Astrocyte (in vitro differentiated cells and primary cell): ENCODE data around the gene ARL8B.
"Not testable (repeated sequence)": the region's sequence is repeated elsewhere in the genome, so short reads cannot be mapped to it uniquely, and the experiment has no call there.

Source experiments
- CTCF ChIP-seq: IDR thresholded peaks from 2 replicates; pipeline ENCODE4 v1.5.1; 2011; ENCODE audit warnings: low read depth, mild to moderate bottlenecking, inconsistent platforms, low read length, moderate library complexity; ENCODE audit not compliant: insufficient read depth
- EZH2 ChIP-seq: IDR thresholded peaks from 2 replicates; pipeline ENCODE4 v1.6.1; 2012; ENCODE audit warnings: mild to moderate bottlenecking, low read length, inconsistent platforms; ENCODE audit not compliant: insufficient read depth

DNA sequence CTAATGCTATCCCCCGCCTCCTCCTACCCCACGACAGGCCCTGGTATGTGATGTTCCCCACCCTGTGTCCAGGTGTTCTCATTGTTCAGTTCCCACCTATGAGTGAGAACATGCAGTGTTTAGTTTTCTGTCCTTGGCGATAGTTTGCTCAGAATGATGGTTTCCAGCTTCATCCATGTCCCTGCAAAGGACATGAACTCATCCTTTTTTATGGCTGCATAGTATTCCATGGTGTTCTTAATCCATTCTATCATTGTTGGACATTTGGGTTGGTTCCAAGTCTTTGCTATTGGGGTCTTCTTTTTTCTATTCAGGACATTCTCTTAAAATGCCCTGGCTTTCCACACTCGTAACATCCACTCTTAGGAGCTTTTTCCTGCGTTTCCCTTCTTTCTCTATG, 25.1 kb downstream of the ARL8B start:
- TF ChIP-seq CTCF, EZH2: not testable (repeated sequence)
